Gastrocnemius medialis (tissue), 4 donors: ENCODE data around the gene LTBP1. TPM values are rescaled to one million over a fixed set of nuclear protein-coding genes. Genes with fewer than 3 reads are reported as not detected.

Source experiments
- ATAC-seq, 2 donors: fragments of 150-250 bp; one replicate each; pipeline ENCODE4 v1.9.1; 2016
- DNase-seq, 2 donors: peaks; one replicate each; pipeline ENCODE4 v3.0.0-alpha.2; 2019
- H3K27ac ChIP-seq, 4 donors: fragments of 200-600 bp; sonication (generic); 1 replicate in 1 of 4; 2 replicates in 3 of 4; pipeline ENCODE4 v1.5.1; 2016 to 2018; ENCODE audit warnings: mild to moderate bottlenecking in 2 of 4, moderate library complexity in 1 of 4
- H3K27me3 ChIP-seq, 3 donors: fragments of 200-600 bp; sonication (generic) in 2 of 3; 1 replicate in 1 of 3; 2 replicates in 2 of 3; pipeline versions ENCODE4 v1.5.1 to v1.6.0; 2016 to 2019; ENCODE audit warnings: mild to moderate bottlenecking in 1 of 3, moderate library complexity in 1 of 3
- H3K36me3 ChIP-seq, 2 donors: fragments of 200-600 bp; sonication (generic) in 1 of 2; one replicate each; pipeline ENCODE4 v1.5.1; 2017 to 2018
- H3K4me1 ChIP-seq, 2 donors: fragments of 200-600 bp; sonication (generic) in 1 of 2; one replicate each; pipeline ENCODE4 v1.5.1; 2016 to 2017; ENCODE audit warnings: mild to moderate bottlenecking in 2 of 2
- H3K4me3 ChIP-seq, 4 donors: fragments of 200-600 bp; sonication (generic) in 3 of 4; 1 replicate in 1 of 4; 2 replicates in 3 of 4; pipeline ENCODE4 v1.5.1; 2016 to 2019; ENCODE audit warnings: mild to moderate bottlenecking in 2 of 4
- H3K9me3 ChIP-seq, 3 donors: fragments of 200-600 bp; sonication (generic) in 2 of 3; 1 replicate in 1 of 3; 2 replicates in 2 of 3; pipeline ENCODE4 v1.5.1; 2016 to 2019
- CTCF ChIP-seq, 5 experiments: fragments of 450-650 bp in 3 of 5; fragments of 200-600 bp in 2 of 5; sonication (generic) in 2 of 5; IDR thresholded peaks in 4 of 5; conservative IDR thresholded peaks in 1 of 5; 1 replicate in 4 of 5; 2 replicates in 1 of 5; pipeline ENCODE4 v1.5.1; 2016 to 2019; ENCODE audit warnings: antibody characterized with exemption in 5 of 5, mild to moderate bottlenecking in 3 of 5, moderate library complexity in 3 of 5
- POLR2A ChIP-seq, 2 donors: fragments of 450-650 bp; IDR thresholded peaks; one replicate each; pipeline ENCODE4 v1.6.1; 2017; ENCODE audit warnings: antibody characterized with exemption in 2 of 2, mild to moderate bottlenecking in 2 of 2, moderate library complexity in 2 of 2
- in situ Hi-C, 4 donors: fragments of 200-750 bp; cut with MboI; loops; one replicate each; pipeline versions ENCODE4 v1.15.0 to v1.8.0; 2017; ENCODE audit warnings: low sequenced_read_pairs in 4 of 4
- intact Hi-C: fragments of 100-400 bp; cut with DNase I; formaldehyde crosslinking; loops from one replicate; pipeline ENCODE4 v1.15.1; 2023; ENCODE audit warnings: low total_unique reads
- total RNA-seq, 4 donors: library from RNA; depleted of rRNA; stranded (reverse); fragments of >200 nt; gene quantifications; one replicate each; pipeline versions ENCODE4 v1.1.0 to v1.2.3, GENCODE V29; 2016

The LTBP1 gene
- total RNA-seq, 4 donors from 2014 or later, result 8.0 to 42.8 (median 18.4) TPM

DNA sequence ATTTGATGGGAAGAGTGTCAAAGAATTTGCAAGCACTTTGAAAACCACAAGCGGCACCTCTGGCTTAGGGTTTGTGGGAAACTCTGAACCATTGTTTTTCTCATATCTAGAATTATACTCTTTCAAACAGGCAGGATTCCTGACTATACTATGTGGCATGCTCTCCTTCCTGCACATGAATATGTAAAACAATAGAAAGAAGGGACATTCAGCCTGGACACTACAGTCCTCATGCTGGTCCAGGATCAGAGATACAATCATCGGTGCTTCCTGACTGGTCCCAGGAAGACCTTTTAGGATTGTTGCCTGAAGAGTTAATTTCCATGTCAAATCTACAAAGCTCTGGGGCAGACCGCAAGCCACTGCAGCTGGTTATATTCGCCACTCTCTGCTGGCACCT lies 474.0 kb downstream of the LTBP1 start:
- DNase-seq, result no peak
- no peak overlapping the region for H3K4me3 ChIP-seq
- TF ChIP-seq POLR2A (IDR thresholded peaks at IDR 0.05) (no peak), CTCF (IDR thresholded peaks at IDR 0.05 in 4 of 5, conservative IDR thresholded peaks at IDR 0.05 in 1 of 5) (no peak)
- H3K27me3 ChIP-seq, result no peaks in the 10 kb centered on the region
- no peaks in the 10 kb centered on the region for H3K36me3 ChIP-seq
- no peak overlapping the region for H3K27ac ChIP-seq
- peaks cover 0 to 6% of the 10 kb centered on the region in 2 donors for H3K4me1 ChIP-seq
- intact Hi-C loops, result no loop called here
- in situ Hi-C loops, result loop anchor here in 1 of 4 donors (25.0 kb wide), 1 partner anchor 167 kb away; the partner anchor contains the start of gene FAM98A
- no peaks in the 10 kb centered on the region for H3K9me3 ChIP-seq
- no peak for ATAC-seq

- no peak overlapping the region for H3K4me3 ChIP-seq
- TF ChIP-seq POLR2A (IDR thresholded peaks at IDR 0.05) (no peak), CTCF (IDR thresholded peaks at IDR 0.05 in 4 of 5, conservative IDR thresholded peaks at IDR 0.05 in 1 of 5) (no peak)
- intact Hi-C loops, result no loop called here
- H3K9me3 ChIP-seq, result no peaks in the 10 kb centered on the region
- peaks cover 0 to 5% of the 10 kb centered on the region in 2 donors for H3K4me1 ChIP-seq
- no peaks in the 10 kb centered on the region for H3K27me3 ChIP-seq
- H3K27ac ChIP-seq, result no peak overlapping the region
- DNase-seq (no peak), ATAC-seq (no peak)
- H3K36me3 ChIP-seq, result no peaks in the 10 kb centered on the region
- in situ Hi-C loops, result loop anchor here in 1 of 4 donors (25.0 kb wide), 1 partner anchor 165 kb away; the partner anchor contains the start of gene FAM98A
Measured at GRCh38 chr2:33421820-33422219, 475.1 kb downstream of the LTBP1 start.

DNA sequence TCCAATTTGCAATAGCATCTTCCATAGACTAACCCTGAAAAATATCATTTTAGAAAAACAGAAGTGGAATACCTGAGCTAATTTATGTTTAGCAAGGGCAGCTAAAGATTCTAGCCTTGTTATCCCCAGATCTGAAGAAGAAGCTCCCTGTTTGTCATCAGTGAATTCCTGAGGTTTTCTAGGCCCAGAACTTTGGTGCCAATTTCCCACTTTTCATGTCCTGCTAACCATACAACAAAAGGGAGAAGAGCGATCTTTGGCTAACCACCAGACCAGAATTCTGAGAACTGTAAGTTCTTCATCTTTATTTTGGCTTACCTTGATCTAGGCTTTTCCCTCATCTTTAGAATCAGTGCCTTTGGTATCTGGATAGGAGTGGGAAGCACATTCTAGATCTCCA lies 478.4 kb downstream of the LTBP1 start:
- Histone ChIP-seq H3K4me3 (no peak overlapping the region), H3K9me3 (no peaks in the 10 kb centered on the region), H3K36me3 (no peaks in the 10 kb centered on the region), H3K4me1 (no peaks in the 10 kb centered on the region), H3K27ac (no peak overlapping the region), H3K27me3 (no peaks in the 10 kb centered on the region)
- no peak for ATAC-seq
- intact Hi-C loops, result no loop called here
- in situ Hi-C loops, result no loop called here
- TF ChIP-seq POLR2A (IDR thresholded peaks at IDR 0.05), result no peak
- TF ChIP-seq CTCF (IDR thresholded peaks at IDR 0.05 in 4 of 5, conservative IDR thresholded peaks at IDR 0.05 in 1 of 5), result no peak
- no peak for DNase-seq

GRCh38 chr2:33425586-33426031 lies 478.9 kb downstream of the LTBP1 start:
- Histone ChIP-seq H3K4me1 (no peaks in the 10 kb centered on the region), H3K9me3 (no peaks in the 10 kb centered on the region), H3K4me3 (no peak overlapping the region), H3K36me3 (no peaks in the 10 kb centered on the region), H3K27ac (no peak overlapping the region), H3K27me3 (no peaks in the 10 kb centered on the region)
- DNase-seq (no peak), ATAC-seq (no peak)
- intact Hi-C loops, result no loop called here
- TF ChIP-seq POLR2A (IDR thresholded peaks at IDR 0.05) (no peak), CTCF (IDR thresholded peaks at IDR 0.05 in 4 of 5, conservative IDR thresholded peaks at IDR 0.05 in 1 of 5) (no peak)
- in situ Hi-C loops, result no loop called here

GRCh38 chr2:33426666-33427231 lies 480.0 kb downstream of the LTBP1 start:
- Histone ChIP-seq H3K4me3 (no peak overlapping the region), H3K27me3 (no peaks in the 10 kb centered on the region), H3K27ac (no peak overlapping the region), H3K36me3 (no peaks in the 10 kb centered on the region), H3K4me1 (no peaks in the 10 kb centered on the region), H3K9me3 (no peaks in the 10 kb centered on the region)
- intact Hi-C loops, result no loop called here
- no peak for TF ChIP-seq POLR2A (IDR thresholded peaks at IDR 0.05)
- TF ChIP-seq CTCF (IDR thresholded peaks at IDR 0.05 in 4 of 5, conservative IDR thresholded peaks at IDR 0.05 in 1 of 5), result no peak
- ATAC-seq, result no peak
- in situ Hi-C loops, result no loop called here
- no peak for DNase-seq
